DOHH2 (cell line): ENCODE data around the gene LCE3D.

ENCODE experiments used
- EZH2phosphoT487 ChIP-seq: fragments of 200-600 bp; sonication (generic); IDR thresholded peaks from 2 replicates; pipeline ENCODE4 v1.6.1; 2017; ENCODE audit warnings: borderline replicate concordance, mild to moderate bottlenecking, antibody characterized with exemption, low read length, moderate library complexity, mixed read lengths
- TF ChIP-seq, protein P1 (sequence below): fragments of 200-600 bp; sonication (generic); IDR thresholded peaks from one replicate; pipeline ENCODE4 v1.5.1; 2014; ENCODE audit warnings: antibody characterized with exemption, mild to moderate bottlenecking, low read depth, low read length; ENCODE audit not compliant: poor library complexity, severe bottlenecking

DNA sequence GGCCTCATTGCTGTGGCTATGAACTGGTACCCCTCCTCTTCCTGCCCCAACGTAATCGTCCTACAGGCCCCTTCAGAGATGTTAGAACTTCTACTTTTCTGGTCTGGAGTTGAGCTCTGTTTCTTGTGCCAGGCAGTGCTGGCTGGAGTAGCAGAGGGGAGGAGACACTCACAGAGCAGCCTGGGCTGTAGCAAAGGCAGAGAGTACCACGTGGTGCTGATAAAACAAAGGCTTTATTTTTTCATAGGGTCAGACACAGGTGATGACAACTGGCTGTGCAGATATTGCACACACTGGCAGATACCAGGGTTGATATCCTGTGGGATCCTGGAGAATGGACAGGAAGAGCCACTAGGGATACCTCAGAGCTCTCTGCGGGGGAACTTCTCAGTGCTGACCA is 42.8 kb downstream of the LCE3D start:
- TF ChIP-seq, protein P1, sequence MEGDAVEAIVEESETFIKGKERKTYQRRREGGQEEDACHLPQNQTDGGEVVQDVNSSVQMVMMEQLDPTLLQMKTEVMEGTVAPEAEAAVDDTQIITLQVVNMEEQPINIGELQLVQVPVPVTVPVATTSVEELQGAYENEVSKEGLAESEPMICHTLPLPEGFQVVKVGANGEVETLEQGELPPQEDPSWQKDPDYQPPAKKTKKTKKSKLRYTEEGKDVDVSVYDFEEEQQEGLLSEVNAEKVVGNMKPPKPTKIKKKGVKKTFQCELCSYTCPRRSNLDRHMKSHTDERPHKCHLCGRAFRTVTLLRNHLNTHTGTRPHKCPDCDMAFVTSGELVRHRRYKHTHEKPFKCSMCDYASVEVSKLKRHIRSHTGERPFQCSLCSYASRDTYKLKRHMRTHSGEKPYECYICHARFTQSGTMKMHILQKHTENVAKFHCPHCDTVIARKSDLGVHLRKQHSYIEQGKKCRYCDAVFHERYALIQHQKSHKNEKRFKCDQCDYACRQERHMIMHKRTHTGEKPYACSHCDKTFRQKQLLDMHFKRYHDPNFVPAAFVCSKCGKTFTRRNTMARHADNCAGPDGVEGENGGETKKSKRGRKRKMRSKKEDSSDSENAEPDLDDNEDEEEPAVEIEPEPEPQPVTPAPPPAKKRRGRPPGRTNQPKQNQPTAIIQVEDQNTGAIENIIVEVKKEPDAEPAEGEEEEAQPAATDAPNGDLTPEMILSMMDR = no peak
- no peak for TF ChIP-seq EZH2phosphoT487
